ENCODE measurements around the gene GPR17. TPM values are rescaled to one million over a fixed set of nuclear protein-coding genes. Genes with fewer than 3 reads are reported as not detected.

GPR17 gene
- total and polyA plus RNA-seq, 2 experiments from 2014 or later, result 0.39 TPM; not detected in 1

DNA sequence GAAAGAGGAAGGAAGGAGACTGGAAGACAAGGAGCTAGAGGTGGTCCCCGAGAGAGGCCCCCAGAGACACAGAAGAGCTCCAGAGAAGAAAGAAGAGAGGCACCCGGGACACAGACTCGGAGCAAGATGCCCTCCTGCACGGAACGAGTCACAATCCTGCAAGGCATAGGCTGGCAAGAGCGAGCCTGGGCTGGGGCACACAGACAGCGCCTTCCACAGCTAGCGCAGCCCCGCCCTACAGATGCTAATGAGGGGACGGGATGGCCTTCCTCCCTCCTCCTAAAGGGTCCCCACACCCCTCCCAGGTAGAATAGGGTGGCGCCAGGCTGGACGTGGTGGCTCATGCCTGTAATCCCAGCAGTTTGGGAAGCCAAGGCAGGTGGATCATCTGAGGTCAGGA lies 19.8 kb upstream of the GPR17 start:
- TF ChIP-seq, protein P1, sequence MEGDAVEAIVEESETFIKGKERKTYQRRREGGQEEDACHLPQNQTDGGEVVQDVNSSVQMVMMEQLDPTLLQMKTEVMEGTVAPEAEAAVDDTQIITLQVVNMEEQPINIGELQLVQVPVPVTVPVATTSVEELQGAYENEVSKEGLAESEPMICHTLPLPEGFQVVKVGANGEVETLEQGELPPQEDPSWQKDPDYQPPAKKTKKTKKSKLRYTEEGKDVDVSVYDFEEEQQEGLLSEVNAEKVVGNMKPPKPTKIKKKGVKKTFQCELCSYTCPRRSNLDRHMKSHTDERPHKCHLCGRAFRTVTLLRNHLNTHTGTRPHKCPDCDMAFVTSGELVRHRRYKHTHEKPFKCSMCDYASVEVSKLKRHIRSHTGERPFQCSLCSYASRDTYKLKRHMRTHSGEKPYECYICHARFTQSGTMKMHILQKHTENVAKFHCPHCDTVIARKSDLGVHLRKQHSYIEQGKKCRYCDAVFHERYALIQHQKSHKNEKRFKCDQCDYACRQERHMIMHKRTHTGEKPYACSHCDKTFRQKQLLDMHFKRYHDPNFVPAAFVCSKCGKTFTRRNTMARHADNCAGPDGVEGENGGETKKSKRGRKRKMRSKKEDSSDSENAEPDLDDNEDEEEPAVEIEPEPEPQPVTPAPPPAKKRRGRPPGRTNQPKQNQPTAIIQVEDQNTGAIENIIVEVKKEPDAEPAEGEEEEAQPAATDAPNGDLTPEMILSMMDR (IDR thresholded peaks at IDR 0.05; ENCODE audit: poor library complexity), result no peak
- no peak for TF ChIP-seq EZH2 (IDR thresholded peaks at IDR 0.05; ENCODE audit: borderline replicate concordance)
- TF ChIP-seq EZH2phosphoT487 (IDR thresholded peaks at IDR 0.05; ENCODE audit: low read depth, severe bottlenecking, unreplicated experiment), result no peak
- no peak overlapping the region for H3K4me2 ChIP-seq
- H4K20me1 ChIP-seq (ENCODE audit: insufficient read depth, poor library complexity, severe bottlenecking), result no peaks in the 10 kb centered on the region
- no peaks in the 10 kb centered on the region for H3K27me3 ChIP-seq
- H3K4me3 ChIP-seq, result no peak overlapping the region
- H3K79me2 ChIP-seq, result no peaks in the 10 kb centered on the region
- H3K9me2 ChIP-seq (replicated peaks; ENCODE audit: insufficient read depth), result no peaks in the 10 kb centered on the region
- no peaks in the 10 kb centered on the region for H3K36me3 ChIP-seq (replicated peaks; ENCODE audit: insufficient read depth, low read depth)
- WGBS (ENCODE audit: low lambda C conversion rate, missing lambda C conversion rate), result 73% methylated on average over 12 of the region's 12 CpGs
- no peak overlapping the region for H2AFZ ChIP-seq
- H3K27ac ChIP-seq, result no peak overlapping the region
- no peaks in the 10 kb centered on the region for H3K9me3 ChIP-seq (ENCODE audit: low read depth)
- no peaks in the 10 kb centered on the region for H3K4me1 ChIP-seq (ENCODE audit: insufficient read depth)
- no peak for DNase-seq (ENCODE audit: low spot score)

DNA sequence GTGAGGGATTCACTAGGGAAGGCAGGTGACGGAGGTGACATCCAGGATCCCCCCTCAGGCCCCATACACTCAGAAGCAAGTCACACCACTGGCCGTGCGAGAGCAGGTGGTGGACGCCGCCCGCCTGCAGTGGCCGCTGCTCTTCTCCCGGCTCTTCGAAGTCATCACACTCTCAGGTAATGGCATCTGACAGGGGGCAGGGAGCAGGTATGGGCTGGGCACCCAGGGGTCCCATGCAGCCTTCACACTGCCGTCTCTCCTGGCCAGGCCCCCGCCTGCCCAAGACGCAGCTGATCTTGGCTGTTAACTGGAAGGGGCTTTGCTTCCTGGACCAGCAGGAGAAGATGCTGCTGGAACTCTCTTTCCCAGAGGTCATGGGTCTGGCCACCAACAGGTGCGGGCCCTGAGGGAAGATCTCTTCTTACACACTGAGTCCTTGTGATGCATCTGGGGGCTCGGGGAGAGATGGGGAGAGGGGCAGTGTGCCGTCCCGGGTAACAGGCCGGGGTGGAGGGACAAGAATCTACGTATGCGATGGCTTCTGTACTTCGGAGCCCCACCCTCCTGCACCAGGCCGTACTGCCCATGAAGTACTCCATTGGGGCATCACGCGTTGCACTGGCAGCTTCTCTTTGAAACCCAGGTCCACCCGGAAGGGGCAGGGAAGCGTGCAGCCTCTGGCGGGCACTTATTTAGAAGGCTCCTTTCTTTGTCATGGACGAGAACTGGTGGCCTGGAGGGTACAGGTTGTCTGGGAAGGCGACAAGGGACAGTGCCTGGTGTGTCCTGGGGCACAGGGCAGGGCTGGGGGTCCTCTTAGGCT lies 18.8 kb upstream of the GPR17 start:
- Histone ChIP-seq H3K9me2 (replicated peaks; ENCODE audit: insufficient read depth) (no peaks in the 10 kb centered on the region), H3K9me3 (ENCODE audit: low read depth) (no peaks in the 10 kb centered on the region), H3K4me3 (no peak overlapping the region), H2AFZ (no peak overlapping the region), H3K4me2 (no peak overlapping the region), H4K20me1 (ENCODE audit: insufficient read depth, poor library complexity, severe bottlenecking) (no peaks in the 10 kb centered on the region), H3K4me1 (ENCODE audit: insufficient read depth) (no peaks in the 10 kb centered on the region), H3K79me2 (no peaks in the 10 kb centered on the region), H3K27me3 (no peaks in the 10 kb centered on the region), H3K27ac (no peak overlapping the region), H3K36me3 (replicated peaks; ENCODE audit: insufficient read depth, low read depth) (no peaks in the 10 kb centered on the region)
- no peak for DNase-seq (ENCODE audit: low spot score)
- 93% methylated on average over 27 of the region's 28 CpGs for WGBS (ENCODE audit: low lambda C conversion rate, missing lambda C conversion rate)
- TF ChIP-seq, protein P1 (IDR thresholded peaks at IDR 0.05; ENCODE audit: poor library complexity), result no peak
- no peak for TF ChIP-seq EZH2phosphoT487 (IDR thresholded peaks at IDR 0.05; ENCODE audit: low read depth, severe bottlenecking, unreplicated experiment)
- TF ChIP-seq EZH2 (IDR thresholded peaks at IDR 0.05; ENCODE audit: borderline replicate concordance), result no peak

DNA sequence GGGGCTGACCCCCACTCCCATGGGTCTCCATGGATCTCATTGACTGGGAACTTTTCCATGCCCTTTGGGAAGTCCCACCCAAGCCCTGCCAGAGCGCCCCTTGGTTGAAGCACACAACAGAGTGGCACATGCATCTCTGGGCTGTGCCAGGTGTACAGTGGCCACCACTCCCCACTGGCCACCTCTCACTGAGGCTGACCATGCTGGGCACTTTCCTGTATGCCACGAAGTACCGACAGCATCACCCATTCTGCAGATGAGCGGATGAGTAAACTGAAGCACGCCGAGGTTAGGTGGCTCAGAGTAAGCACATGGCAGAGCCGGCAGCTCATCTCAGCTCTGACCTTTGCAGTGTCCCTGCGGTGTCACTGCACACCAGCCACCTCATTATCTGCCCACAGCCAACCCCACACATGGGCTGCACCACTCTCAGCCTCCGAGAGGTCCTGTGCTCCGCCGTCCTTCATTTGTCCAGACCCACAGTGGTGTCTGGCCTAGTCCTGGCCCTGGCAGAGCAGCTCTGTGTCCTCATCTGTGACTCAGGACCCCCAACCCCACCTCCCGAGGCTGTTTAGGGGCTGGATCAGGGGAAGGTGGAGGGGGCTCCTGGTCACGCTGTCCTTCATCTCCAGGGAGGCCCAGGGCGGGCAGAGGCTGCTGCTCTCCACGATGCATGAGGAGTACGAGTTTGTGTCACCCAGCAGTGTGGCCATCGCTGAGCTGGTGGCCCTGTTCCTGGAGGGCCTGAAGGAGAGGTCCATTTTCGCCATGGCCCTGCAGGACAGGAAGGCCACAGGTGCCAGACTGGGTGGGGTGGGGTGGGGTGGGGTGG lies 18.0 kb upstream of the GPR17 start:
- 94% methylated on average over 18 of the region's 18 CpGs for WGBS (ENCODE audit: low lambda C conversion rate, missing lambda C conversion rate)
- no peak for TF ChIP-seq EZH2phosphoT487 (IDR thresholded peaks at IDR 0.05; ENCODE audit: low read depth, severe bottlenecking, unreplicated experiment)
- TF ChIP-seq EZH2 (IDR thresholded peaks at IDR 0.05; ENCODE audit: borderline replicate concordance), result no peak
- TF ChIP-seq, protein P1 (IDR thresholded peaks at IDR 0.05; ENCODE audit: poor library complexity), result no peak
- DNase-seq (ENCODE audit: low spot score), result no peak
- Histone ChIP-seq H3K27me3 (no peaks in the 10 kb centered on the region), H3K4me2 (no peak overlapping the region), H3K9me2 (replicated peaks; ENCODE audit: insufficient read depth) (no peaks in the 10 kb centered on the region), H3K4me1 (ENCODE audit: insufficient read depth) (no peaks in the 10 kb centered on the region), H3K27ac (no peak overlapping the region), H3K79me2 (no peaks in the 10 kb centered on the region), H4K20me1 (ENCODE audit: insufficient read depth, poor library complexity, severe bottlenecking) (no peaks in the 10 kb centered on the region), H3K9me3 (ENCODE audit: low read depth) (no peaks in the 10 kb centered on the region), H3K36me3 (replicated peaks; ENCODE audit: insufficient read depth, low read depth) (no peaks in the 10 kb centered on the region), H3K4me3 (no peak overlapping the region), H2AFZ (no peak overlapping the region)
